GM06990 (cell line): ENCODE data around the gene LATS2.

Experiments used
- DNase-seq: peaks from one replicate; pipeline ENCODE4 v3.0.0-alpha.2; 2011; ENCODE audit not compliant: insufficient read length; ENCODE audit errors: extremely low read depth
- H3K27me3 ChIP-seq: replicated peaks from 2 replicates; pipeline ENCODE4 v1.6.0; 2011; ENCODE audit warnings: low read length; ENCODE audit not compliant: control insufficient read depth, insufficient read depth
- H3K36me3 ChIP-seq: 2 replicates; pipeline ENCODE4 v1.5.1; 2011; ENCODE audit warnings: low read length; ENCODE audit not compliant: control insufficient read depth, insufficient read depth
- H3K4me3 ChIP-seq: replicated peaks from 2 replicates; pipeline ENCODE4 v1.5.1; 2011; ENCODE audit warnings: low read depth, mild to moderate bottlenecking, control low read depth, low read length
- TF ChIP-seq, protein P1 (sequence below): IDR thresholded peaks from 2 replicates; pipeline ENCODE4 v1.5.1; 2011; ENCODE audit warnings: low read length, control low read depth, mild to moderate bottlenecking, inconsistent platforms; ENCODE audit not compliant: insufficient read depth, poor library complexity, severe bottlenecking

LATS2 gene

GRCh38 chr13:21016487-21016886, 44.9 kb downstream of the LATS2 start:
- Histone ChIP-seq H3K4me3 (no peak overlapping the region), H3K27me3 (no peaks in the 10 kb centered on the region), H3K36me3 (peaks cover 2% of the 10 kb centered on the region; the same call in 1 of the 2 replicates)
- TF ChIP-seq, protein P1, sequence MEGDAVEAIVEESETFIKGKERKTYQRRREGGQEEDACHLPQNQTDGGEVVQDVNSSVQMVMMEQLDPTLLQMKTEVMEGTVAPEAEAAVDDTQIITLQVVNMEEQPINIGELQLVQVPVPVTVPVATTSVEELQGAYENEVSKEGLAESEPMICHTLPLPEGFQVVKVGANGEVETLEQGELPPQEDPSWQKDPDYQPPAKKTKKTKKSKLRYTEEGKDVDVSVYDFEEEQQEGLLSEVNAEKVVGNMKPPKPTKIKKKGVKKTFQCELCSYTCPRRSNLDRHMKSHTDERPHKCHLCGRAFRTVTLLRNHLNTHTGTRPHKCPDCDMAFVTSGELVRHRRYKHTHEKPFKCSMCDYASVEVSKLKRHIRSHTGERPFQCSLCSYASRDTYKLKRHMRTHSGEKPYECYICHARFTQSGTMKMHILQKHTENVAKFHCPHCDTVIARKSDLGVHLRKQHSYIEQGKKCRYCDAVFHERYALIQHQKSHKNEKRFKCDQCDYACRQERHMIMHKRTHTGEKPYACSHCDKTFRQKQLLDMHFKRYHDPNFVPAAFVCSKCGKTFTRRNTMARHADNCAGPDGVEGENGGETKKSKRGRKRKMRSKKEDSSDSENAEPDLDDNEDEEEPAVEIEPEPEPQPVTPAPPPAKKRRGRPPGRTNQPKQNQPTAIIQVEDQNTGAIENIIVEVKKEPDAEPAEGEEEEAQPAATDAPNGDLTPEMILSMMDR: no peak
- no peak for DNase-seq

GRCh38 chr13:21015284-21015683, 46.1 kb downstream of the LATS2 start:
- H3K4me3 ChIP-seq: no peak overlapping the region
- TF ChIP-seq, protein P1: no peak
- H3K36me3 ChIP-seq: no peaks in the 10 kb centered on the region
- DNase-seq: no peak
- H3K27me3 ChIP-seq: no peaks in the 10 kb centered on the region

GRCh38 chr13:21014502-21015170, 46.8 kb downstream of the LATS2 start:
- Histone ChIP-seq H3K27me3 (no peaks in the 10 kb centered on the region), H3K4me3 (no peak overlapping the region), H3K36me3 (no peaks in the 10 kb centered on the region)
- TF ChIP-seq, protein P1: no peak
- no peak for DNase-seq

- TF ChIP-seq, protein P1: no peak
- no peak overlapping the region for H3K4me3 ChIP-seq
- no peak for DNase-seq
- no peaks in the 10 kb centered on the region for H3K36me3 ChIP-seq
- H3K27me3 ChIP-seq: no peaks in the 10 kb centered on the region
These were observed 47.3 kb downstream of the LATS2 start for GRCh38 chr13:21014139-21014501.

GRCh38 chr13:21013682-21014038, 47.7 kb downstream of the LATS2 start:
- H3K4me3 ChIP-seq: no peak overlapping the region
- TF ChIP-seq, protein P1: no peak
- no peaks in the 10 kb centered on the region for H3K36me3 ChIP-seq
- DNase-seq: no peak
- H3K27me3 ChIP-seq: no peaks in the 10 kb centered on the region
